Chondrocyte (in vitro differentiated cells): ENCODE data around the gene CHRNA4. TPM values are rescaled to one million over a fixed set of nuclear protein-coding genes. Genes with fewer than 3 reads are reported as not detected.

Experiments
- DNase-seq: peaks from one replicate; pipeline ENCODE4 v3.0.0; 2021; ENCODE audit warnings: mixed read lengths, low spot score
- H3K27ac Mint-ChIP-seq: one replicate; pipeline ENCODE4 v1.8.0; 2021; ENCODE audit warnings: mild to moderate bottlenecking, moderate library complexity, mixed read lengths; ENCODE audit not compliant: unreplicated experiment
- H3K27me3 Mint-ChIP-seq: 2 replicates; pipeline ENCODE4 v1.8.0; 2021; ENCODE audit warnings: low read depth, mixed read lengths
- H3K36me3 Mint-ChIP-seq: 2 replicates; pipeline ENCODE4 v1.8.0; 2021; ENCODE audit warnings: low read depth, mixed read lengths
- H3K4me1 Mint-ChIP-seq: 2 replicates; pipeline ENCODE4 v1.8.0; 2021; ENCODE audit warnings: low read depth, mild to moderate bottlenecking, mixed read lengths
- H3K4me3 Mint-ChIP-seq: one replicate; pipeline ENCODE4 v1.8.0; 2021; ENCODE audit warnings: mild to moderate bottlenecking, moderate library complexity, mixed read lengths; ENCODE audit not compliant: unreplicated experiment
- H3K9me3 Mint-ChIP-seq: 2 replicates; pipeline ENCODE4 v1.8.0; 2021; ENCODE audit warnings: low read depth, mixed read lengths
- total RNA-seq: library from RNA; stranded (reverse); gene quantifications from 3 replicates; pipeline ENCODE4 v1.2.1, GENCODE V29; 2021
- TF ChIP-seq, protein P1 (sequence below): fragments of 200-600 bp; sonication (generic); IDR thresholded peaks from 2 replicates; pipeline ENCODE4 v1.5.0; 2021; ENCODE audit warnings: antibody characterized with exemption, mild to moderate bottlenecking, moderate library complexity

CHRNA4 gene
- total RNA-seq, 1 donor from 2014 or later = not detected

DNA sequence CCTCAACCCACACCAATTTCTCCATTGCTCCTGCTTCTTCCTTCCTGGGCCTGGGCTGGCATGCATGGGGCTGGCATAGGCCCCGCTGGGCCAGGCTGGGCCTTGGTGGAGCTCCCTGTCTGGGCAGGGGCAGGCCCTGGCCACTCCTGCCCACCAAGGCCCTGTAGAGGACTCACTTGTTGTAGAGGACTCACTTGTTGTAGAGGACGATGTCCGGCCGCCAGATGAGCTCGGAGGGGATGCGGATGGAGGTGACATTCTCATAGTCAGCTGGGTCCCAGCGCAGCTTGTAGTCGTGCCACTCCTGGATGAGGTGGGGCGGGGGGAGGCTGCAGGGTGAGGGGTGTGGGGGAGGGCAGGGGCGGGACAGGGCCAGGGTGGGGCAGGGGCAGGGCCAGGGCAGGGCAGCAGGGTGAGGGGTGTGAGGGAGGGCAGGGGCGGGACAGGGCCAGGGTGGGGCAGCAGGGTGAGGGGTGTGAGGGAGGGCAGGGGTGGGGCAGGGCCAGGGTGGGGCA is 5.3 kb downstream of the CHRNA4 start:
- DNase-seq = no peak
- no peaks in the 10 kb centered on the region for H3K36me3 Mint-ChIP-seq
- H3K27me3 Mint-ChIP-seq = peaks cover 12% of the 10 kb centered on the region
- TF ChIP-seq, protein P1, sequence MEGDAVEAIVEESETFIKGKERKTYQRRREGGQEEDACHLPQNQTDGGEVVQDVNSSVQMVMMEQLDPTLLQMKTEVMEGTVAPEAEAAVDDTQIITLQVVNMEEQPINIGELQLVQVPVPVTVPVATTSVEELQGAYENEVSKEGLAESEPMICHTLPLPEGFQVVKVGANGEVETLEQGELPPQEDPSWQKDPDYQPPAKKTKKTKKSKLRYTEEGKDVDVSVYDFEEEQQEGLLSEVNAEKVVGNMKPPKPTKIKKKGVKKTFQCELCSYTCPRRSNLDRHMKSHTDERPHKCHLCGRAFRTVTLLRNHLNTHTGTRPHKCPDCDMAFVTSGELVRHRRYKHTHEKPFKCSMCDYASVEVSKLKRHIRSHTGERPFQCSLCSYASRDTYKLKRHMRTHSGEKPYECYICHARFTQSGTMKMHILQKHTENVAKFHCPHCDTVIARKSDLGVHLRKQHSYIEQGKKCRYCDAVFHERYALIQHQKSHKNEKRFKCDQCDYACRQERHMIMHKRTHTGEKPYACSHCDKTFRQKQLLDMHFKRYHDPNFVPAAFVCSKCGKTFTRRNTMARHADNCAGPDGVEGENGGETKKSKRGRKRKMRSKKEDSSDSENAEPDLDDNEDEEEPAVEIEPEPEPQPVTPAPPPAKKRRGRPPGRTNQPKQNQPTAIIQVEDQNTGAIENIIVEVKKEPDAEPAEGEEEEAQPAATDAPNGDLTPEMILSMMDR = no peak
- H3K4me1 Mint-ChIP-seq = no peaks in the 10 kb centered on the region
- H3K27ac Mint-ChIP-seq = no peak overlapping the region
- H3K9me3 Mint-ChIP-seq = no peaks in the 10 kb centered on the region
- no peak overlapping the region for H3K4me3 Mint-ChIP-seq

DNA sequence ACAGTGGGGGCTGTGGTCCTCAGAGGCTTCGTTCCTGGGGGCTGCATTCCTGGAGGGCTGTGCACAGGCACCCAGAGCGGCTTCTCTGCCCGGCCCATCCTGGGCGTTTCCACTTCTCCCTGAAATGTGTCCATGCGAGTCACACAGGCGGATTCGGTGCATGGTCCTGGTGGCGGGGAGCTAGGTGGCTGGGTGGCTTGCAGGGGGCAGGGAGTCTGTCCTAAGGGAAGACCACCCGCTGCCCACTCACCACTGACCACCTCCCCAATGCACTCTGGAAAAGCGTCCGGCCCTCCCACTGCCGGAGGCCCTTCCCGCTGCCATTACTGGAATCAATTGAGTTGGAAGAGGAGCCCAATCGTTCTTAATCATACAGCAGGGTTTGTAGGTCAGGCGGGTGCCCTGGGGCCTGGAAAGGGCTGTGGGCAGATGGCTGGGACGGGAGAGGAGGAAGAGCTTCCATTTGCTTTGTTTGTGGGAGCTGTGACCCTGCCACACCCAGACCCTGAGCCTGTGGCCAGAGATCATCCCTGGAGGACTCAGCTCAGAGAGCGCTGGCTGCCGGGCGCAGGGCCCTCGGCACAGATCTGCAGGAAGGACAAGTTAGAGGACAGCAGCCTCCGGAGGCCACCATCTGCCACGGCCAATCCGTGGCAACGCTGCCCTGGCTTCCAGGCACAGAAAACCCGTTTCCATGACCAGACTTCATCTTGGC is 6.4 kb downstream of the CHRNA4 start:
- Mint-ChIP-seq H3K4me3 (no peak overlapping the region), H3K9me3 (no peaks in the 10 kb centered on the region), H3K36me3 (no peaks in the 10 kb centered on the region), H3K27me3 (peaks cover 10% of the 10 kb centered on the region), H3K4me1 (no peaks in the 10 kb centered on the region), H3K27ac (no peak overlapping the region)
- TF ChIP-seq, protein P1 = no peak
- no peak for DNase-seq

DNA sequence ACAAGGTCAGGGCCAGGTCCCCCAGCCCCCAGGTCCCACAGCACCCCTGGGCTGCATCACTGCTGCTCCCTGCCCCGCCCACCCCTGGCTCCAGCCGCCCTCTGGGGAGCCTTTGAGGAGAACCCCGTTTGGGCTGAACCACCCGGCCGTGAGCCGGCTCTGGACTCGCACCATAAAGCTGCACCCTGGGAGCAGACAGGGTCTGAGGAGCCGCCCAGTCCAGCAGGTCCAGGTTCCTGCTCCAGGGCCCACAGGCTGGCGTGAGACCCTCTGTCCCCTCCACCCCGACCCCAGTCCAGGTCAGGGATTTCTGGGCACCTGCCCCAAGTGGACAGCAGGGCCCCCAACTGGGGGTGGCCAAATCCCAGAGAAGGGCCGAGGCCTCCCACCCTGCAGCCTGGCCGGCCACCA is 8.3 kb downstream of the CHRNA4 start:
- H3K36me3 Mint-ChIP-seq = no peaks in the 10 kb centered on the region
- no peaks in the 10 kb centered on the region for H3K9me3 Mint-ChIP-seq
- H3K4me3 Mint-ChIP-seq = no peak overlapping the region
- TF ChIP-seq, protein P1 = no peak
- peaks cover 5% of the 10 kb centered on the region for H3K27me3 Mint-ChIP-seq
- no peaks in the 10 kb centered on the region for H3K4me1 Mint-ChIP-seq
- H3K27ac Mint-ChIP-seq = no peak overlapping the region
- no peak for DNase-seq

DNA sequence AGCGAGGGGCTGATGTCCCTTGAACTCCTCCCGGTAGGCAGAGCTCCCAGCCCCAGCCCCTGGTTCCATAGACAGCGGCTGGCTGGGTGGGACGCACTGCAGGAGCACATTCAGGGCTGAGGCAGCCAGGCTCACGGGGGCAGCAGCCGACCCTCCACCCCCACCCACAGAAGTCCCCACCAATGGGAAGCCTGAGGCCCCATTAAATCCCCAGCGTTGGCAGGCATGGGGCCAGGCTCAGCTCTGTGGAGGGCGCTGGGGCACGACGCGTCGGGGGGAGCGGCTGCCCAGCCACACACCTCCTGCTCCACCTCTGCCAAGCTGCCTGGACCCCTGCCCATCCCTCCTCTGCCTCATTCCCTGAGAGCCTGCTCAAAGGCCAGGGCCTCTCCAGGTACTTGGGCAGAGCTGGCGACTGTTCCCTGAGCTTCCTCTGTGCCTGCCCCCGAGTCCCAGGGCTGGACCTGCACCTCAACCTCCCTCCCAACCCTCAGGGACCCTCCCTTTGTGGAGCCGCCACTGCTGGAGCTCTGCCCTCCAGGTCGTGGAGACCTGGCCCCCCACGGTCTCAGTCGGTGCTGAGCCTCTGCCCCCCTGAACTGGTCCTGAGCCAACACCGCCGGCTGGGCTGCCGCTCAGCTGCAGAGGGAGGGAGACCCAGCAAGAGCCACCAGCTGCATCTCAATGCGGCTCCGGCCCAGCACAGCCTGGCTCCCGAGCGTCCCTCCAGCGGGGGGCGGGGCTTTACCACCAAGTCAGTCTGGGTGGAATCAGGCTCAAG is 9.1 kb downstream of the CHRNA4 start:
- Mint-ChIP-seq H3K27ac (no peak overlapping the region), H3K27me3 (peaks cover 5% of the 10 kb centered on the region), H3K4me1 (no peaks in the 10 kb centered on the region), H3K36me3 (no peaks in the 10 kb centered on the region), H3K4me3 (no peak overlapping the region), H3K9me3 (no peaks in the 10 kb centered on the region)
- TF ChIP-seq, protein P1 = no peak
- no peak for DNase-seq

DNA sequence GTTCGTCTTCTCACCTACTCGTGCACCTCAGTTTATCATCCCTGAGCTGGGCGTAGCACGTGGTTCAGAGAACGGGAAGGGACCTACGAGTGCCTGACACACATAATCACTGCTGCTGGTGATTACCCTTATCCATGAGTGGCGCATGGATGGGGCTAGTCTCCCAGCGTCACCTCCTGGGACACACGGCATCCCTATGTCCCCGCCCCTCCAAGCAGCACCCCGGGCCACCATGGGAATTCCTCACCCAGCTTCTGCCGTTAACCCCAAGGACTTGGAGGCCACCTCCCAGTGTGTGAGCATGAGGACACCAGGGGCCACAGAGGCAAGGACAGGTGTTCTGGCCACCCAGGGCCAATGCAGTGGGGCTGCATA is 9.8 kb downstream of the CHRNA4 start:
- TF ChIP-seq, protein P1 = no peak
- no peaks in the 10 kb centered on the region for H3K36me3 Mint-ChIP-seq
- H3K4me1 Mint-ChIP-seq = no peaks in the 10 kb centered on the region
- no peak overlapping the region for H3K27ac Mint-ChIP-seq
- H3K9me3 Mint-ChIP-seq = no peaks in the 10 kb centered on the region
- H3K27me3 Mint-ChIP-seq = peaks cover 5% of the 10 kb centered on the region
- no peak for DNase-seq
- H3K4me3 Mint-ChIP-seq = no peak overlapping the region
